ENCODE measurements around the gene MRPL19. TPM values are rescaled to one million over a fixed set of nuclear protein-coding genes. Genes with fewer than 3 reads are reported as not detected.

Gene MRPL19
- total RNA-seq, 1 donor from 2014 or later = 39.8 TPM

DNA sequence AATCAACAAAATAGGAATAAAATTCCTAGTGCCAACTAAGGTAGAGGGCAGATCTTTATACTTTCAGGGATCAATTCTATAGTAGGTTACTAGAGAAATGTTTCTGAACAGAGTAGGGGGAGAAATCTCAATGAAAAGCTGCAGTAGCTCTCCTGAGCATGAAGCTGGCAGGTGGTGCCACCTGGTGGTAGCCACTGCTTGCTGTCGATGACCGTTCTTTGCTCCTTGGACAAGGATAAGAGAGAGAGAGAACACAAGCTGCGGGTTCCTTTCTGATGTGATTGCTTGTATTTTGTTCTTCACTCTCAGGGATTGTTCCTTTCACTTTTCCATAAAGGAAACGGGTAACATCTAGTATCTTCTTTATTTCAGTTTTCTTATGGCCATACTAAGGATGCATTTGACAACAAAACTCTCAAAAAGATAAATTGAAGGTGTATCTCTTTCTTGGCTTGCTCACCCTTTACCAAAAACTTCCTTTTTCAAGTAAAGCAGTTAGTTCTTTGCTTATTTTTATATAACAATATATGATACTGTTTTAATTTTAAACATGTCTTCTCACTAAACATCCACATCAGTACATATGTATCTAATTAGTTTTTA is 18.6 kb upstream of the MRPL19 start:
- no peak overlapping the region for H3K27ac ChIP-seq
- TF ChIP-seq, protein P1, sequence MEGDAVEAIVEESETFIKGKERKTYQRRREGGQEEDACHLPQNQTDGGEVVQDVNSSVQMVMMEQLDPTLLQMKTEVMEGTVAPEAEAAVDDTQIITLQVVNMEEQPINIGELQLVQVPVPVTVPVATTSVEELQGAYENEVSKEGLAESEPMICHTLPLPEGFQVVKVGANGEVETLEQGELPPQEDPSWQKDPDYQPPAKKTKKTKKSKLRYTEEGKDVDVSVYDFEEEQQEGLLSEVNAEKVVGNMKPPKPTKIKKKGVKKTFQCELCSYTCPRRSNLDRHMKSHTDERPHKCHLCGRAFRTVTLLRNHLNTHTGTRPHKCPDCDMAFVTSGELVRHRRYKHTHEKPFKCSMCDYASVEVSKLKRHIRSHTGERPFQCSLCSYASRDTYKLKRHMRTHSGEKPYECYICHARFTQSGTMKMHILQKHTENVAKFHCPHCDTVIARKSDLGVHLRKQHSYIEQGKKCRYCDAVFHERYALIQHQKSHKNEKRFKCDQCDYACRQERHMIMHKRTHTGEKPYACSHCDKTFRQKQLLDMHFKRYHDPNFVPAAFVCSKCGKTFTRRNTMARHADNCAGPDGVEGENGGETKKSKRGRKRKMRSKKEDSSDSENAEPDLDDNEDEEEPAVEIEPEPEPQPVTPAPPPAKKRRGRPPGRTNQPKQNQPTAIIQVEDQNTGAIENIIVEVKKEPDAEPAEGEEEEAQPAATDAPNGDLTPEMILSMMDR (IDR thresholded peaks at IDR 0.05) = peak; percentile 93
- H3K9me3 ChIP-seq = no peaks in the 10 kb centered on the region
- intact Hi-C loops (cut with DNase I) = no loop called here
- ATAC-seq (peak; percentile 83 to 86), DNase-seq (peak; percentile 81)
- no peaks in the 10 kb centered on the region for H3K4me1 ChIP-seq
- no peak overlapping the region for H3K4me3 ChIP-seq
- no peaks in the 10 kb centered on the region for H3K36me3 ChIP-seq
- H3K27me3 ChIP-seq (ENCODE audit: low read depth) = no peaks in the 10 kb centered on the region

DNA sequence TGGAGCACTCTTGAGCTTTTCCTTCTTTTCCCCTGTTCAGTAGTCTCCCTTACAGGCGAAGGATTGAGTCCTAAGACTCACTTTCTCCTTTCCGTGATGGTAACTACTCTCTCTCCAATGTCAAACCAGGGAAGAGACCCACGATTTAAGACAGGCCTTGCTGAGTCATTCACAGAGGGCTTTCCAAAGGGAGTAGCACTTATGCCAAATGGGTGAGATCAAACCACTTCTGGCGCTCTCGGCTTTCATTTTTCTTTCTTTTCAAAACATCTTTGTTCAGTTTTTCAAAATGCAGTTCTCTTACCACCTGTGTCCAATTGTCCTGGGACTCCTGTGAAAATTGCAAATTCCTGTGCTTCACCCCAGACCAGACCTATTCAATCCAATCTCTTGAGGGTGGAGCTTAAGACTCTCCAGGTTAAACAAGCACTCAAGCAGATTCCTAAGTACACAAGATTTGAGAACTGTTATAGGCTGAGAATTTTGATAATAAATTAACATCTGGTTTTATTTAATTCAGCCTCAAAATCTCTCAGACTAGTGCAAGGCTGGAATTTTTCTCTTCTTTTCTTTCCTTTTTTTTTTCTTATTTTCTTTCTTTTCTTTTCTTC is 14.4 kb upstream of the MRPL19 start:
- intact Hi-C loops (cut with DNase I) = no loop called here
- H3K4me1 ChIP-seq = no peaks in the 10 kb centered on the region
- ATAC-seq = peak; percentile 25 to 70
- no peaks in the 10 kb centered on the region for H3K36me3 ChIP-seq
- no peak for DNase-seq
- TF ChIP-seq, protein P1 (IDR thresholded peaks at IDR 0.05) = no peak
- no peak overlapping the region for H3K4me3 ChIP-seq
- H3K9me3 ChIP-seq = no peaks in the 10 kb centered on the region
- no peak overlapping the region for H3K27ac ChIP-seq
- no peaks in the 10 kb centered on the region for H3K27me3 ChIP-seq (ENCODE audit: low read depth)

DNA sequence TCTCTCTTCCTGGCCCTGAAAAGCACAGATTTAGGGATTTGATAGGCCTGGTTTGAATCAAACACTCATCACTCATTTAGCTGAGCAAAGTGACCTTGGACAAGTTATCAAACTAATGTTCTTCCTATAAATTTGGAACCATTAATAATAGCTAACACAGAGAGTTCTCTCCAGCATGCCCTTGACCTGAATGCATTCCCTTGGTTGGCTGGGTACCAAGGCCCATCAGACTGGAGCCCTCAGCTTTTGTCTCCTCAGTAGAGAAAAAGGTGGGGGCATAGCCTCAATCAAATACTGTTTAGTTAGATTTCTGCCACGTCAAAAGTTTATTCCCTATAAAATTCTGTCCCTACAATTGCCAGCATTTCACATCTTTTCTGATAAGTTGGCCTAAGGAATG is 13.8 kb upstream of the MRPL19 start:
- TF ChIP-seq, protein P1 (IDR thresholded peaks at IDR 0.05) = no peak
- Histone ChIP-seq H3K36me3 (no peaks in the 10 kb centered on the region), H3K27me3 (ENCODE audit: low read depth) (no peaks in the 10 kb centered on the region), H3K27ac (no peak overlapping the region), H3K4me1 (no peaks in the 10 kb centered on the region), H3K4me3 (no peak overlapping the region), H3K9me3 (no peaks in the 10 kb centered on the region)
- no peak for ATAC-seq
- no peak for DNase-seq
- intact Hi-C loops (cut with DNase I) = no loop called here

DNA sequence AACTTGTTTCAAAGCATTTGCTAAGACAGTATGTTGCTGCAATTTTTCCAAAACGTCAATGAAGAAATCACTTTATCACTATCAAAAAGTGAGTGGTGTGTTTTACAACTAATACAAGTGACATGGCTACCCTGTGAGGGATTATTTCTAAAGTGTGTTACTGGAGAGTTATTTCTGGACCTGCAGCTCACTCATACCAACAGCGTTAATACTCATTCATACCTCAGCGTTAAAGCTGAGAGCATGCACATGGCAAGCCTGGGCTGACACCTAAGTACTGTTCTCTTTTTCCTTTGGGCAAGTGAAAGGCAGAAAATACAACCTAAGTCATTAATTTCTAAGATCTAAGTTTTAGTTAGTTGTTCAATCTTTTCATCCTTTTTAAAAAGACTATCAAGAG is 13.0 kb upstream of the MRPL19 start:
- DNase-seq (no peak), ATAC-seq (no peak)
- Histone ChIP-seq H3K36me3 (no peaks in the 10 kb centered on the region), H3K27ac (no peak overlapping the region), H3K27me3 (ENCODE audit: low read depth) (no peaks in the 10 kb centered on the region), H3K4me1 (no peaks in the 10 kb centered on the region), H3K9me3 (no peaks in the 10 kb centered on the region), H3K4me3 (no peak overlapping the region)
- TF ChIP-seq, protein P1 (IDR thresholded peaks at IDR 0.05) = no peak
- intact Hi-C loops (cut with DNase I) = no loop called here

DNA sequence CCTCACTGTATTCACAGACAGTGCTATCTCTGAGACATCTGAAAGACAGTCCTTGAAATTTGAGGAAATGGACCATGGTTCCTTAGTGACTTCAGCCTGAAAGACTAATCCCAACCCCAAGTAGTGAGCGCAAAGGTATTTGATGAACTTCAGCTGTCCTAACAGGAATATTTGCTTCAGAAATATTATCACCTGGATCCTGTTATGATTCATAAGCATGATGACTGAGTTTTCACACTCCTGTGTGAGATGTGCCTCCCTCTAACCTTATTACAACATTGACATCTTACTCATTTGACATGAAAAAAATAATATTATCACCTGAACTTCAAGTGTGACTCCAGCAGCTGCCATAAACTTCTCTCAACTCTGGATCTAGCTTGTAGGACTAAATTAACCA is 11.6 kb upstream of the MRPL19 start:
- TF ChIP-seq, protein P1 (IDR thresholded peaks at IDR 0.05) = no peak
- DNase-seq (no peak), ATAC-seq (no peak)
- intact Hi-C loops (cut with DNase I) = no loop called here
- Histone ChIP-seq H3K27ac (no peak overlapping the region), H3K27me3 (ENCODE audit: low read depth) (no peaks in the 10 kb centered on the region), H3K4me1 (no peaks in the 10 kb centered on the region), H3K9me3 (no peaks in the 10 kb centered on the region), H3K4me3 (no peak overlapping the region), H3K36me3 (no peaks in the 10 kb centered on the region)

All from lower lobe of right lung (tissue), 2 donors.